ENCODE measurements around the gene AS3MT. TPM values are rescaled to one million over a fixed set of nuclear protein-coding genes. Genes with fewer than 3 reads are reported as not detected.

Gene AS3MT
- polyA plus RNA-seq, 2 of the 4 experiments (the other 2 are of a cell fraction): 10.7 to 10.8 TPM

DNA sequence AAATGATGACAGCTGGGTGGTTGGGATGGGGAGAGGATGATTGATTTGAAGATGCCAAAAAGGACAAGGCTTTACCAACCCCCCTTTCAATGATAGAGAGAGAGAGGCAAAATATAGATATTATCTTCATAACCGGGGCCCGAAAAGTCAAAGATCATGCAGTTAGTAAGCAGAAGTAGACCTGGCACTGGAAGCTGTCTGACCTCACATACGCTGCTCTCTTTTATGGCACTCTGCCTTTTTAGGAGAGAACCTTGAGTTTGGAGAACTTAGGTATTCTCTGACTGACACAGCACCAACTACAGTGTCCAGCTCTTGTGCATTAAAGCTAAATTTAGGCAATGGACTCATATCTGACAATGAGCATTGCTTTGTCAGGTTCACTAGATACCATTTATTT, 79.5 kb downstream of the AS3MT start (continued):
- TF ChIP-seq, protein P1, sequence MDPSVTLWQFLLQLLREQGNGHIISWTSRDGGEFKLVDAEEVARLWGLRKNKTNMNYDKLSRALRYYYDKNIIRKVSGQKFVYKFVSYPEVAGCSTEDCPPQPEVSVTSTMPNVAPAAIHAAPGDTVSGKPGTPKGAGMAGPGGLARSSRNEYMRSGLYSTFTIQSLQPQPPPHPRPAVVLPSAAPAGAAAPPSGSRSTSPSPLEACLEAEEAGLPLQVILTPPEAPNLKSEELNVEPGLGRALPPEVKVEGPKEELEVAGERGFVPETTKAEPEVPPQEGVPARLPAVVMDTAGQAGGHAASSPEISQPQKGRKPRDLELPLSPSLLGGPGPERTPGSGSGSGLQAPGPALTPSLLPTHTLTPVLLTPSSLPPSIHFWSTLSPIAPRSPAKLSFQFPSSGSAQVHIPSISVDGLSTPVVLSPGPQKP (IDR thresholded peaks at IDR 0.05; ENCODE audit: low read depth, low read length): no peak
- no peak for TF ChIP-seq PHF8 (IDR thresholded peaks at IDR 0.05; ENCODE audit: borderline replicate concordance, low read depth)

GRCh38 chr10:102949916-102950315, 80.6 kb downstream of the AS3MT start:
- Histone ChIP-seq H3K27ac (no peak overlapping the region), H3K9me3 (no peaks in the 10 kb centered on the region), H3K4me3 (no peak overlapping the region), H3K4me1 (peaks cover 11% of the 10 kb centered on the region), H3K4me2 (no peak overlapping the region)
- DNase-seq (ENCODE audit: low read depth in 1 of 2, low spot score in 1 of 2) (no peak), ATAC-seq (no peak), FAIRE-seq (no peak)
- CTCF ChIA-PET: interaction anchor here (0.6 to 1.1 kb wide), 5 partner anchors 13 to 49 kb away, joined by 3 read pairs; partner anchors contain the start of gene CNNM2
- TF ChIP-seq NR3C1 (IDR thresholded peaks at IDR 0.05) (no peak), POLR2A (IDR thresholded peaks at IDR 0.05; ENCODE audit: low read length) (no peak), FOSB (CRISPR knock-in tag; IDR thresholded peaks at IDR 0.05) (no peak), HOXB5 (CRISPR knock-in tag; IDR thresholded peaks at IDR 0.05) (no peak), PHF8 (IDR thresholded peaks at IDR 0.05; ENCODE audit: borderline replicate concordance, low read depth) (no peak), RAD21 (conservative IDR thresholded peaks at IDR 0.05 in 1 of 2, IDR thresholded peaks at IDR 0.05 in 1 of 2) (no peak), PBX3 (IDR thresholded peaks at IDR 0.05) (no peak)
- 72% methylated on average over 4 of the region's 4 CpGs for WGBS (ENCODE audit: missing lambda C conversion rate)
- POLR2A ChIA-PET: no interaction called here

DNA sequence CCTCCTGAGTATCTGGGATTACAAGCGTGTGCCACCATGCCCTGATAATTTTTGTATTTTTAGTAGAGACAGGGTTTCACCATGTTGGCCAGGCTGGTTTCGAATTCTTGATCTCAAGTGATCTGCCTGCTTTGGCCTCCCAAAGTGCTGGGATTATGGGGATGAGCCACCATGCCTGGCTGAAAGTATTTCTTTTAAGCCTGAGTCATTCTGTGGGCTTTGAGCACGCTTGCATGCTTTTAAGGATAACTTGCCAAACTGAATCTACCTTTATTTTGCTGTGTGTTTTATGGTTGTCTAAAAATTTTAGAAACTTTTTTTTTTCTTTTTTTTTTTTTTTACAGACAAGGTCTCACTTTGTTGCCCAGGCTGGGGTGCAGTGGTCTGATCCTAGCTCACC, 82.0 kb downstream of the AS3MT start:
- ChIA-PET CTCF (no interaction called here), POLR2A (interaction anchor here (0.6 kb wide), 1 partner anchor 158 kb away, joined by 3 read pairs; no protein-coding TSS in a partner anchor)
- no peak overlapping the region for H3K4me2 ChIP-seq
- H3K4me1 ChIP-seq: no peaks in the 10 kb centered on the region
- no peak for TF ChIP-seq NFE2L2 (conservative IDR thresholded peaks at IDR 0.05; ENCODE audit: low read length)
- TF ChIP-seq, protein P2, sequence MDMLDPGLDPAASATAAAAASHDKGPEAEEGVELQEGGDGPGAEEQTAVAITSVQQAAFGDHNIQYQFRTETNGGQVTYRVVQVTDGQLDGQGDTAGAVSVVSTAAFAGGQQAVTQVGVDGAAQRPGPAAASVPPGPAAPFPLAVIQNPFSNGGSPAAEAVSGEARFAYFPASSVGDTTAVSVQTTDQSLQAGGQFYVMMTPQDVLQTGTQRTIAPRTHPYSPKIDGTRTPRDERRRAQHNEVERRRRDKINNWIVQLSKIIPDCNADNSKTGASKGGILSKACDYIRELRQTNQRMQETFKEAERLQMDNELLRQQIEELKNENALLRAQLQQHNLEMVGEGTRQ (IDR thresholded peaks at IDR 0.05): no peak
- WGBS (ENCODE audit: missing lambda C conversion rate): 92% methylated on average over 3 of the region's 3 CpGs
- no peaks in the 10 kb centered on the region for H3K9me3 ChIP-seq
- ATAC-seq (no peak), DNase-seq (ENCODE audit: low read depth in 1 of 2, low spot score in 1 of 2) (no peak), FAIRE-seq (no peak)
- H3K27ac ChIP-seq: no peak overlapping the region
- H3K4me3 ChIP-seq: no peak overlapping the region

Small RNA genes lying within 50 kb of the gene (small RNA-seq; reads per million reads assigned to genes)
- gene AS3MT: 0 reads per million in 6 experiments
- 0 reads per million in 6 experiments for gene RF00026

Other genes with a start within 250 kb of the AS3MT start
- 26.6 and 32.5 TPM in 2 replicates for gene TRIM8, start 225.0 kb upstream of the AS3MT start, polyA plus RNA-seq (2011; rRNA removed)
- gene TRIM8, start 225.0 kb upstream of the AS3MT start, polyA plus RNA-seq (2017; fragmentation: RNase III; extraction: RNeasy Plus Mini Kit Qiagen cat#74134 plus additional on column Dnase treatment): 21.1 to 22.8 TPM (median 21.2 TPM) in 3 replicates
- 18.2 and 20.2 TPM in 2 replicates for gene ARL3, start 155.1 kb upstream of the AS3MT start, polyA plus RNA-seq (2011; rRNA removed)
- 20.7 to 22.7 TPM (median 21.3 TPM) in 3 replicates for gene ARL3, start 155.1 kb upstream of the AS3MT start, polyA plus RNA-seq (2017; fragmentation: RNase III; extraction: RNeasy Plus Mini Kit Qiagen cat#74134 plus additional on column Dnase treatment)
- 4.7 and 5.6 TPM in 2 replicates for gene SFXN2, start 154.8 kb upstream of the AS3MT start, polyA plus RNA-seq (2011; rRNA removed)
- 7.4 to 8.5 TPM (median 7.9 TPM) in 3 replicates for gene SFXN2, start 154.8 kb upstream of the AS3MT start, polyA plus RNA-seq (2017; fragmentation: RNase III; extraction: RNeasy Plus Mini Kit Qiagen cat#74134 plus additional on column Dnase treatment)
- gene WBP1L, start 125.5 kb upstream of the AS3MT start, polyA plus RNA-seq (2011; rRNA removed): 23.5 and 25.1 TPM in 2 replicates
- gene WBP1L, start 125.5 kb upstream of the AS3MT start, polyA plus RNA-seq (2017; fragmentation: RNase III; extraction: RNeasy Plus Mini Kit Qiagen cat#74134 plus additional on column Dnase treatment): 17.4 to 20.7 TPM (median 19.8 TPM) in 3 replicates
- not detected in 2 replicates for gene CYP17A1, start 32.1 kb upstream of the AS3MT start, polyA plus RNA-seq (2011; rRNA removed)
- gene CYP17A1, start 32.1 kb upstream of the AS3MT start, polyA plus RNA-seq (2017; fragmentation: RNase III; extraction: RNeasy Plus Mini Kit Qiagen cat#74134 plus additional on column Dnase treatment): not detected in 3 replicates
- gene BORCS7, start 15.2 kb upstream of the AS3MT start, polyA plus RNA-seq (2011; rRNA removed): 43.9 and 68.1 TPM in 2 replicates
- gene BORCS7, start 15.2 kb upstream of the AS3MT start, polyA plus RNA-seq (2017; fragmentation: RNase III; extraction: RNeasy Plus Mini Kit Qiagen cat#74134 plus additional on column Dnase treatment): 31.3 to 36.9 TPM (median 36.6 TPM) in 3 replicates
- 6.4 TPM in 2 replicates for gene CNNM2, start 48.8 kb downstream of the AS3MT start, polyA plus RNA-seq (2011; rRNA removed)
- gene CNNM2, start 48.8 kb downstream of the AS3MT start, polyA plus RNA-seq (2017; fragmentation: RNase III; extraction: RNeasy Plus Mini Kit Qiagen cat#74134 plus additional on column Dnase treatment): 3.9 to 6.9 TPM (median 6.2 TPM) in 3 replicates

Measured in A549 (cell line).